ENCODE data around the gene TCEANC2.

DNA sequence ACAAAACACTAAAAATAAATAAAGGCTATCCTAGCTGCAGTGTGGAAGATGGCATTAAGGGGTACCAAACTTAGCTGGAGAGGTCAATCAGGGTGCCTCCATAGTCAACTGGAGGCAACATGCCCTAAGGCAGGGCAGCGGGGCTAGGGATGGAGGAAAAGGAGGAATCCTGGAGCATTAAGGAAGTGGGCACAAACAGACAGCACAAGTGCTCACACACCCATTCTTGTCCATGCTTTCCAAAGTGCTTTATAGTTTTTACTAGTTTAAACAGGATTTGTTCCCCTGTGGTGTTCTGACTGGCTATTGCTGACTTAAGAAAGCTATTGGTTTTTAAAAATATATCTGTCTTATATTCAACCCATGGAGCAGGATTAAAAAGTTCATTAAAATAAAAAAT, 33.3 kb downstream of the TCEANC2 start:
- TF ChIP-seq, protein P1, sequence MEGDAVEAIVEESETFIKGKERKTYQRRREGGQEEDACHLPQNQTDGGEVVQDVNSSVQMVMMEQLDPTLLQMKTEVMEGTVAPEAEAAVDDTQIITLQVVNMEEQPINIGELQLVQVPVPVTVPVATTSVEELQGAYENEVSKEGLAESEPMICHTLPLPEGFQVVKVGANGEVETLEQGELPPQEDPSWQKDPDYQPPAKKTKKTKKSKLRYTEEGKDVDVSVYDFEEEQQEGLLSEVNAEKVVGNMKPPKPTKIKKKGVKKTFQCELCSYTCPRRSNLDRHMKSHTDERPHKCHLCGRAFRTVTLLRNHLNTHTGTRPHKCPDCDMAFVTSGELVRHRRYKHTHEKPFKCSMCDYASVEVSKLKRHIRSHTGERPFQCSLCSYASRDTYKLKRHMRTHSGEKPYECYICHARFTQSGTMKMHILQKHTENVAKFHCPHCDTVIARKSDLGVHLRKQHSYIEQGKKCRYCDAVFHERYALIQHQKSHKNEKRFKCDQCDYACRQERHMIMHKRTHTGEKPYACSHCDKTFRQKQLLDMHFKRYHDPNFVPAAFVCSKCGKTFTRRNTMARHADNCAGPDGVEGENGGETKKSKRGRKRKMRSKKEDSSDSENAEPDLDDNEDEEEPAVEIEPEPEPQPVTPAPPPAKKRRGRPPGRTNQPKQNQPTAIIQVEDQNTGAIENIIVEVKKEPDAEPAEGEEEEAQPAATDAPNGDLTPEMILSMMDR (IDR thresholded peaks at IDR 0.05), result no peak
- no peak for TF ChIP-seq POLR2A (IDR thresholded peaks at IDR 0.05)

Measured in esophagus squamous epithelium (tissue), 4 donors.